Measurements from ENCODE around the gene OR2W3.

Gene OR2W3

DNA sequence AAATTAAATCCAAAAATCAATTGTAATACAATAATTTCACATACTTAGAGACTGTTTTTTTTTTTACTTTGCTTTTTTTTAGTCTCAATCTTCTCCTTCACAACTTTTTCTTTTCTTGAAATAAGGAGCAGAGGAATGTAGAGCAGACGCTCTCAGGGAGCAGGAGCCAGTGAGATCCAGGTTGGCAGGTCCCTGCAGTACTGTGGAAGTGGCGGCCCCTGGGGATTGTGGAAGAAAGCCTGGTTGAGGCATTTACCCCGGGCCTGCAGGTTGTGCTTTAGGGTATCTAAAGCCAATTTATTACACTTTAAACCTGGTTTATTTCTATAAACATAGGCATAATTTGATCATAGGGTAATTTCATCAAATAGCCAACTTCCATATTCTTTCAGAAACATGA lies 28.6 kb downstream of the OR2W3 start:
- DNase-seq, result no peak

DNA sequence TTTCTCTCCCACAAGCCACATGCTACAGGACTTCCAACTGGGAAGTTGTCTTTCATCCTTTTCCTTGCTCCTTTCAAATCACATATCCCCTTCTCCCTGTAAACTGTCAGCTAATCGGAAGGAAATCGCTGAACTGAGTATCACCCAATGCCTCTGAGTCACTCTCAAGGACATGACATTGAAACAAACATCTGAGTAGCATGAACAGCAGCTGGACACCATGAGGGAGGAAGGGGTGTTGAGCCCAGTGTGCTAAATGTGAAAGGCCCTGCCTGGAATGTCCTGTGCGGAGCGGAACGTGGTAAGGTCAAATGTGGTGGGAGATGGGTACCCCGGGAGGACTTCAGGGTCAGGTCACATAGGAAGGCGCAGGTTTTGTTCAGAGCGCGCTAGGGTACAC lies 29.5 kb downstream of the OR2W3 start, which contains the start of gene OR2AJ1:
Gene OR2AJ1, plus strand, starts transcription at position 22 of the 400 bp plus-strand sequence. CDS start 8,880 bp downstream, outside the sequence.
- DNase-seq, result no peak

DNA sequence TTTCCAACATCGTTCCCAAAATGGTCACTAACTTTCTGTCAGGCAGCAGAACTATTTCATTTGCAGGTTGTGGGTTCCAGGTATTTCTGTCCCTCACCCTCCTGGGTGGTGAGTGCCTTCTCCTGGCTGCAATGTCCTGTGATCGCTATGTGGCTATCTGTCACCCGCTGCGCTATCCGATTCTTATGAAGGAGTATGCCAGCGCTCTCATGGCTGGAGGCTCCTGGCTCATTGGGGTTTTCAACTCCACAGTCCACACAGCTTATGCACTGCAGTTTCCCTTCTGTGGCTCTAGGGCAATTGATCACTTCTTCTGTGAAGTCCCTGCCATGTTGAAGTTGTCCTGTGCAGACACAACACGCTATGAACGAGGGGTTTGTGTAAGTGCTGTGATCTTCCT lies 38.6 kb downstream of the OR2W3 start:
- DNase-seq, result no peak

DNA sequence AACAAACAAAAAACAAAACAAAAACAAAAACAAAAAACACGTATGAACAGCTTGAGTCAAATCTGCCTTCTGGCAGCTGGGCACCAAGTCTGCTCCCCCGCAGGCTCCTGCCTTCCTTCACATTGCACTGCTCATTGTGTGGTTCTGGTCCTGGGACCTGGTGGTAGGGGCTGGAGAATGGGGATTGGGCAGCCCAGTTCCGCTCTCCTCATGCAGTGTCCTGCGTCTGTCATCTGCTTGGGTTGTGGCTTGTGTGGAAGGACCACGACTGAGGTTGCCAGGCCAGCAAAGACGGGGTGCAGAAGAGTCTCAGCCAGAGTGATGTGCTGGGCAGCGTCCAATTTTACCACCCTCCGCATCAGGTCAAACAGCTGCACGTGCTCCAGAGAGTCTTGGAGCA lies 40.4 kb downstream of the OR2W3 start:
- no peak for DNase-seq

DNA sequence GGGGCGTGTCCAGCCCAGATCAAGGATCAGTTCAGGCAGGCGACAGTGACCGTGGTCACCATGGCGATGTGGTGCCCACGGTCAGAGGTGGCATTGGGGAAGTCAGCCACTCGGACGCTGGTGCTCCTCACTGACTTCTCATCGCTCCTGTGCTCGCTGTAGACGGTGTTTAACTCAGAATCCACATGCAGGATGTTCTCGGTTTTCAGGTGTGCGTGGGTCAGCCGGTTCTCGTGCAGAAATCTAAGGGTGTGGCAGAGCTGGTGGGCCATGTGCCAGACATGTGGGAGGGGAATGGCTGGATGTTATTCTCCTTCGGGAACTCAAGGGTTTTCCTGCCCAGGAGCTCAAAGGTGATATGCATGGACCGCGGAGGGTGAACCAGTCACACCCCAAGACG lies 41.0 kb downstream of the OR2W3 start:
- DNase-seq, result no peak

DNA sequence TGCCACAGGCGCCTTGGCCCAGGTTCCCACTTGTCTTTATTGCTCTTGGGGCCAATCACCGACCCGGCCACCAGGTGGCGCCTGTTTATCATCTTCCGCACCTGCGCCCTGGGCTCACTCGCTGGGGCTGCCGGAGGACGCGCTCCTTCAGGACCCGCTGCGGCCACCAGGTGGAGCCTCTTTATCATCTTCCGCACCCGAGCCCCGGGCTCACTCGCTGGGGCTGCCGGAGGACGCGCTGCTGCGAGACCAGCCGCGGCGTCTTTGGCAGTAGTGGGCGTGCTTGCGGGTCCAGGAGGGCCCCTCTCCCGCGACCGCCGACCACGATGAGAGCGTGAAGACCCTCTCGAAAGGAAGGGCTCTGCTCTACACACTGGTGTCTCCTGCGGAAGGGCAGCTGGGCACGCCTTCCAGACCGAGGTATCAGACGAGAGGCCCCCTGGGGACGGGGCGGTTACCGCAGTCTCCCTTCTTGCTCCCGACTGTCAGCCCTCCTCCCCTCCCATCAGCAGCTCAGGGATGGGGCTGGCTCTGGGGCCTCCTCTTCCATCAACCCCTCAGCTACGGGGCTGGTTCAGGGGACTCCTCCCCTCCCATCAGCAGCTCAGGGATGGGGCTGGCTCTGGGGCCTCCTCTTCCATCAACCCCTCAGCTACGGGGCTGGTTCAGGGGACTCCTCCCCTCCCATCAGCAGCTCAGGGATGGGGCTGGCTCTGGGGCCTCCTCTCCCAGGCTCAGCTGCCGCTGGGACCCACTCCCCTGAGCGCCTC lies 41.8 kb downstream of the OR2W3 start:
- peak; percentile 73 to 82 for DNase-seq

DNA sequence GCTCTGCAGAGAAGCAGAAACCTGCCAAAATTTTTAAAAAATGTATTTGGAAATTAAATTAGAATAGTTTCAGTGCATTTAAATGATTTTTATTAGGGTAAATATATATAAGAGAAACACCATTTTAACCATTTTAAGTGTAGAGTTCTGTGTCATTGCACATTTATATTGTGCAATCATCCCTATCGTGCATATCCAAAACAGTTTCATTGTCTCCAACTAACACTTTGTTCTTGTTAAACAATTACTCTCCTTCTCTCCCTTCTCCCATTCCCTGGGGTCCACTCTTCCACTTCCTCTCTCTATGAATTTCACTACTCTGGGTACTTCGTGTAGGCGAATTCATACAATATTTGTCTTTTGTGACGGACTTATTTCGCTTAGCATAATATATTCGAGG lies 47.2 kb downstream of the OR2W3 start:
- no peak for DNase-seq
